ENCODE measurements around the gene HNF4A. TPM values are rescaled to one million over a fixed set of nuclear protein-coding genes. Genes with fewer than 3 reads are reported as not detected.
A peak's percentile ranks its signal among the peaks of the same experiment; 100 is the strongest.

HNF4A gene
- total and polyA plus RNA-seq, 2 of the 13 experiments (the other 11 are each of a cell fraction or from before 2014, with no cell fraction given): 80.9 to 169 TPM

- TF ChIP-seq ZNF598 (CRISPR knock-in tag; IDR thresholded peaks at IDR 0.05; ENCODE audit: borderline replicate concordance) (no peak), ZBTB42 (CRISPR knock-in tag; IDR thresholded peaks at IDR 0.05) (no peak), ATAD3A (CRISPR knock-in tag; IDR thresholded peaks at IDR 0.05) (no peak), ASH2L (IDR thresholded peaks at IDR 0.05; ENCODE audit: insufficient read length, low read depth, low read length) (no peak), HOMEZ (CRISPR knock-in tag; IDR thresholded peaks at IDR 0.05; ENCODE audit: low read depth) (no peak; the same call in 1 of the 2 replicates), MYNN (CRISPR knock-in tag; IDR thresholded peaks at IDR 0.05; ENCODE audit: low read depth) (no peak), SATB2 (CRISPR knock-in tag; IDR thresholded peaks at IDR 0.05) (no peak), ZNF772 (CRISPR knock-in tag; IDR thresholded peaks at IDR 0.05) (peak; percentile 99), ZNF800 (CRISPR knock-in tag; IDR thresholded peaks at IDR 0.05) (no peak), ZNF724P (CRISPR knock-in tag; IDR thresholded peaks at IDR 0.05; ENCODE audit: borderline replicate concordance) (no peak), ZBTB49 (CRISPR knock-in tag; IDR thresholded peaks at IDR 0.05; ENCODE audit: borderline replicate concordance) (0 out of 2 replicates have a peak, but pooled peaks have one; percentile 64), ZNF367 (CRISPR knock-in tag; IDR thresholded peaks at IDR 0.05; ENCODE audit: borderline replicate concordance) (0 out of 2 replicates have a peak, but pooled peaks have one; percentile 43), MLX (CRISPR knock-in tag; IDR thresholded peaks at IDR 0.05) (peak; percentile 97; the same call in 1 of the 2 replicates), SKI (IDR thresholded peaks at IDR 0.05; ENCODE audit: partially characterized antibody) (peak; percentile 98), MIER3 (CRISPR knock-in tag; IDR thresholded peaks at IDR 0.05; ENCODE audit: borderline replicate concordance) (no peak; the same call in 1 of the 2 replicates), ZNF326 (CRISPR knock-in tag; IDR thresholded peaks at IDR 0.05; ENCODE audit: borderline replicate concordance) (no peak), HCFC1 (IDR thresholded peaks at IDR 0.05; ENCODE audit: low read depth, low read length) (no peak), ZFP1 (CRISPR knock-in tag; IDR thresholded peaks at IDR 0.05) (no peak; the same call in 1 of the 2 replicates), KLF6 (CRISPR knock-in tag; IDR thresholded peaks at IDR 0.05) (no peak; the same call in 1 of the 2 replicates), MXD4 (CRISPR knock-in tag; IDR thresholded peaks at IDR 0.05) (no peak; the same call in 1 of the 2 replicates), TFDP1 (CRISPR knock-in tag; IDR thresholded peaks at IDR 0.05; ENCODE audit: borderline replicate concordance) (no peak), KDM2A (CRISPR knock-in tag; IDR thresholded peaks at IDR 0.05; ENCODE audit: borderline replicate concordance, low read depth) (no peak), THYN1 (CRISPR knock-in tag; IDR thresholded peaks at IDR 0.05; ENCODE audit: borderline replicate concordance, low read depth) (peak; percentile 25; the same call in 1 of the 2 replicates), ZSCAN20 (CRISPR knock-in tag; IDR thresholded peaks at IDR 0.05; ENCODE audit: borderline replicate concordance) (peak; percentile 97), TBP (CRISPR knock-in tag; IDR thresholded peaks at IDR 0.05) (no peak; the same call in 1 of the 2 replicates)
Observed at GRCh38 chr20:44394452-44394701, 38.9 kb downstream of the HNF4A start (continued).
